GM12865 (cell line): ENCODE data around the gene THSD4.
"Not testable (repeated sequence)": the region's sequence is repeated elsewhere in the genome, so short reads cannot be mapped to it uniquely, and the experiment has no call there.

Experiments used
- DNase-seq: peaks from one replicate; pipeline ENCODE4 v3.0.0; 2010; ENCODE audit warnings: low read depth
- H3K4me3 ChIP-seq: 2 replicates; pipeline ENCODE4 v1.5.1; 2011; ENCODE audit warnings: mild to moderate bottlenecking, low read depth, low read length, control low read depth
- CTCF ChIP-seq: IDR thresholded peaks from 2 replicates; pipeline ENCODE4 v1.5.1; 2011; ENCODE audit warnings: low read length, control low read depth, low read depth, inconsistent platforms; ENCODE audit not compliant: insufficient read depth; ENCODE audit errors: missing control alignments

THSD4 gene

GRCh38 chr15:71669688-71670087 is 554.4 kb downstream of the THSD4 start:
- no peak for DNase-seq
- H3K4me3 ChIP-seq: no peak overlapping the region
- TF ChIP-seq CTCF: no peak

GRCh38 chr15:71670222-71670621 is 555.0 kb downstream of the THSD4 start:
- not testable (repeated sequence) for DNase-seq, H3K4me3 ChIP-seq

GRCh38 chr15:71674354-71674753 is 559.1 kb downstream of the THSD4 start:
- DNase-seq: no peak
- no peak for TF ChIP-seq CTCF
- no peak overlapping the region for H3K4me3 ChIP-seq

DNA sequence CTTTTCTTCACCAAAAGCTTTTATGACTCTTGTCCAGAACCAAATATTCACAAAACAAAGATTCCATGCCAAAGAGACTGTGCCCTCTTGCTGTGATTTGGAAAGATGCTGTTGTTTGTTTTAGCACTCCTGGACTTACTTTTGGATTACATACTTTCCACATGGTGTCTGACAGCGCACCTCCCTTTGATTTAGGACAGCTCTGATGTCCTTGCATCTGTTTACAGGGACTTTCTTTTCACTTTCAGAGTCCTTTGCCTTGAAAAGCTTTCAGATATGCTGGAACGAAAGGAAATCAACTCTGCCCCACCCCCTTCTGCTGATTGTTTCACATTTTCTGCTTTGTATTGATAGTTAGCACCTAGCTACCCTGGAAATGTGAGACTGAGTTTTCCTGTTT is 562.1 kb downstream of the THSD4 start:
- TF ChIP-seq CTCF: no peak
- DNase-seq: peak; percentile 8
- H3K4me3 ChIP-seq: no peak overlapping the region

- no peak for TF ChIP-seq CTCF
- no peak overlapping the region for H3K4me3 ChIP-seq
- no peak for DNase-seq
Measured at GRCh38 chr15:71677766-71678165, 562.5 kb downstream of the THSD4 start.

DNA sequence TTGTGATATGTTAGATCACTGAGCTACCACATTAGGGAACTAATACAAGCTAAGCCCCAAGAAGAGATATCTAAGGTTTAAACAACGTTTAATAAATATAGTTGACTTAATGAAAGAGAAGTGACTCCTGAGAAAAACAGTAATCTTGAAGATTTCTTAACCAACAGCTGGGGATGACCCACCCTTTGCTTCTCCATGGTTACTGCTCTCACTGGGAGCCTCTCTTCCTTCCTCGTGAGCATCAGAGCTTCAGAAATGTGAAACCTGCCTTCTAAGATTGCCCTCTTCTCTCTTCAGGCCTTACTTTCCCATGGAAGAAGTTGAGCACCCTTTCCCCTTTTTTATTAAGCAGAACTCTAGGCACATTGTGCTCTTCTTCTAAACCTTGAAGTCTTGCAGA is 562.9 kb downstream of the THSD4 start:
- peak; percentile 29 for DNase-seq
- H3K4me3 ChIP-seq: no peak overlapping the region
- no peak for TF ChIP-seq CTCF

DNA sequence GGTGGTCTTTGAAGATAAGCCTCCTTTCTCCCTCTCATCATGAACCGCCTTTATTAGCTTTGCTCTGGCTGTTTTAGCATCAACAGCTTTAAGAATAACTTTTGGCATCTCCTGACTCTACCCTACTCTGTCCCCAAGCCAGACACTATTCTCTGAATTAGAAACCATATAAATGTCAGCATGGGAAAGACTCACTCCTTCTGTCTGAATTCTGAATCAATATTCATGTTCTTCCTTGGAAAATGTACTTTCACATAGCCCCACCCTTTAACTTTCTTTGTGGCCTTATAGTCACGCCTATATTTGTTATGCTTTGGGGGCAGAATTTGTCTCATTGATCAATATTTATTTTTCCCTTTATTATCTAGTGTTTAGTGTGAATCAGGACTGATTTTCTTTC is 563.3 kb downstream of the THSD4 start:
- no peak for DNase-seq
- TF ChIP-seq CTCF: no peak
- H3K4me3 ChIP-seq: no peak overlapping the region
